HepG2 (cell line): ENCODE measurements around the gene MAP3K3. TPM values are rescaled to one million over a fixed set of nuclear protein-coding genes. Genes with fewer than 3 reads are reported as not detected.

Experiments
- ATAC-seq: fragments of 200-7000 bp; cut with Tn5 transposase; 3 replicates; pipeline ENCODE4 v1.9.1; 2020; ENCODE audit warnings: mild to moderate bottlenecking, moderate library complexity
- Bru-seq: library from RNA; stranded (reverse); fragments of 400-500 nt; gene quantifications from one replicate; lab custom pipeline; 2021; lab: Mats Ljungman, UMichigan
- BruChase-seq, 2 experiments: library from RNA; stranded (reverse); fragments of 400-500 nt; gene quantifications; one replicate each; lab custom pipeline; 2021; lab: Mats Ljungman, UMichigan
- BruUV-seq: library from RNA; stranded (reverse); fragments of 400-500 nt; replicated peaks from 2 replicates; lab custom pipeline; 2021; lab: Mats Ljungman, UMichigan
- CTCF ChIA-PET: fragments of 300-600 bp; formaldehyde crosslinking; extraction: SDS; loops from one replicate; lab custom pipeline; 2021; ENCODE audit warnings: low total read pairs, inconsistent platforms, low intra/inter-chr PET ratio; lab: Yijun Ruan, JAX
- POLR2A ChIA-PET: fragments of 350-600 bp; sonication (Branson Sonifier 250); formaldehyde crosslinking; loops from one replicate; lab custom pipeline; 2020; ENCODE audit warnings: antibody characterized with exemption, inconsistent platforms; lab: Yijun Ruan, JAX
- DNase-seq: peaks from one replicate; pipeline ENCODE4 v3.0.0-alpha.2; 2015; ENCODE audit warnings: low spot score
- FAIRE-seq: peaks from 3 replicates; lab custom pipeline; 2011; peaks lifted over from hg19 to GRCh38; lab: Jason Lieb, UNC
- H2AFZ ChIP-seq: one replicate; pipeline ENCODE4 v1.6.1; 2011; ENCODE audit warnings: low read length, inconsistent platforms
- H3K27ac ChIP-seq: fragments of 300-600 bp; 3 replicates; pipeline ENCODE4 v1.8.0; 2011; ENCODE audit warnings: mixed run types, mild to moderate bottlenecking, mixed read lengths, low read length, inconsistent platforms; ENCODE audit not compliant: insufficient read depth; ENCODE audit errors: extremely low read length
- H3K27me3 ChIP-seq, 2 experiments: fragments of 200-600 bp in 1 of 2; 2 replicates in 1 of 2; 3 replicates in 1 of 2; pipeline versions ENCODE4 v1.6.0 to v1.8.0; 2011; ENCODE audit warnings: low read length in 2 of 2, mild to moderate bottlenecking in 2 of 2, moderate library complexity in 2 of 2, inconsistent platforms in 1 of 2; ENCODE audit not compliant: insufficient read depth in 2 of 2, control insufficient read depth in 1 of 2
- H3K36me3 ChIP-seq, 2 experiments: fragments of 200-600 bp in 1 of 2; replicated peaks in 1 of 2; 2 replicates in 1 of 2; 3 replicates in 1 of 2; pipeline versions ENCODE4 v1.5.1 to v1.8.0; 2011; ENCODE audit warnings: low read length in 2 of 2, inconsistent platforms in 1 of 2; ENCODE audit not compliant: insufficient read depth in 2 of 2, control insufficient read depth in 1 of 2
- H3K4me1 ChIP-seq: 2 replicates; pipeline ENCODE4 v1.5.1; 2012; ENCODE audit warnings: low read length, inconsistent platforms; ENCODE audit not compliant: insufficient read depth
- H3K4me2 ChIP-seq: 2 replicates; pipeline ENCODE4 v1.6.0; 2011; ENCODE audit warnings: low read depth, low read length, inconsistent platforms
- H3K4me3 ChIP-seq, 3 experiments: fragments of 200-600 bp in 1 of 3; sonication (generic), shearing (Covaris generic) in 1 of 3; replicated peaks in 1 of 3; 2 replicates each; pipeline ENCODE4 v1.5.1; 2011 to 2016; ENCODE audit warnings: low read length in 3 of 3, inconsistent platforms in 2 of 3, low read depth in 2 of 3, mild to moderate bottlenecking in 2 of 3, control low read depth in 1 of 3, mixed read lengths in 1 of 3; ENCODE audit not compliant: insufficient read depth in 1 of 3
- H3K79me2 ChIP-seq: one replicate; pipeline ENCODE4 v1.6.1; 2011; ENCODE audit warnings: low read length, inconsistent platforms; ENCODE audit not compliant: insufficient read depth
- H3K9ac ChIP-seq: 2 replicates; pipeline ENCODE4 v1.6.0; 2011; ENCODE audit warnings: mild to moderate bottlenecking, low read depth, low read length, inconsistent platforms; ENCODE audit not compliant: insufficient read depth
- H3K9me3 ChIP-seq: 2 replicates; pipeline ENCODE4 v1.5.1; 2012; ENCODE audit warnings: mild to moderate bottlenecking, low read length
- H4K20me1 ChIP-seq: 2 replicates; pipeline ENCODE4 v1.6.0; 2011; ENCODE audit warnings: inconsistent platforms, mild to moderate bottlenecking, low read length, moderate library complexity; ENCODE audit not compliant: insufficient read depth
- DNMT3B ChIP-seq: conservative IDR thresholded peaks from 2 replicates; pipeline ENCODE4 v1.6.1; 2016; ENCODE audit warnings: missing biosample characterization, control low read depth
- HDAC2 ChIP-seq: sonication (generic); formaldehyde crosslinking; IDR thresholded peaks from 2 replicates; pipeline ENCODE4 v1.4.0; 2020; ENCODE audit warnings: missing genetic modification reagents
- HOXD1 ChIP-seq: sonication (generic); formaldehyde crosslinking; IDR thresholded peaks from 2 replicates; pipeline ENCODE4 v1.5.0; 2020; ENCODE audit warnings: missing genetic modification reagents
- MTF2 ChIP-seq: sonication (generic); formaldehyde crosslinking; IDR thresholded peaks from 2 replicates; pipeline ENCODE4 v1.5.0; 2020; ENCODE audit warnings: missing genetic modification reagents, borderline replicate concordance
- MYC ChIP-seq: sonication (generic); formaldehyde crosslinking; IDR thresholded peaks from 2 replicates; pipeline ENCODE4 v1.9.0; 2021; ENCODE audit warnings: missing genetic modification reagents, borderline replicate concordance
- NCOA5 ChIP-seq: sonication (generic); formaldehyde crosslinking; IDR thresholded peaks from 2 replicates; pipeline ENCODE4 v1.4.0; 2020; ENCODE audit warnings: missing genetic modification reagents
- NFIB ChIP-seq: sonication (generic); formaldehyde crosslinking; IDR thresholded peaks from 2 replicates; pipeline ENCODE4 v1.9.0; 2021; ENCODE audit warnings: missing genetic modification reagents, mild to moderate bottlenecking, borderline replicate concordance
- PAXIP1 ChIP-seq: sonication (generic); formaldehyde crosslinking; conservative IDR thresholded peaks from 2 replicates; pipeline ENCODE4 v1.4.0; 2020; ENCODE audit warnings: mild to moderate bottlenecking, missing genetic modification reagents, moderate library complexity
- PHF8 ChIP-seq: sonication (generic); formaldehyde crosslinking; IDR thresholded peaks from 2 replicates; pipeline ENCODE4 v1.5.0; 2020; ENCODE audit warnings: missing genetic modification reagents
- SPEN ChIP-seq: sonication (generic); formaldehyde crosslinking; IDR thresholded peaks from 2 replicates; pipeline ENCODE4 v1.5.1; 2020; ENCODE audit warnings: low read depth, mild to moderate bottlenecking, missing genetic modification reagents
- WGBS: methylation state at CpG from one replicate; pipeline ENCODE4 v1.1.6; 2017; ENCODE audit warnings: low lambda C conversion rate; 5-methylcytosine and 5-hydroxymethylcytosine counted together
- in situ Hi-C: cut with HindIII; loops from 2 replicates; pipeline ENCODE4 v1.10.0; 2017; ENCODE audit warnings: low pct_unique_long_range_greater_than_20kb; ENCODE audit not compliant: extremely low pct_ligation_motif_present
- intact Hi-C: fragments of 100-400 bp; cut with micrococcal nuclease; formaldehyde crosslinking; loops from one replicate; pipeline ENCODE4 v1.10.0; 2022; ENCODE audit not compliant: unreplicated experiment
- long read RNA-seq, 2 experiments: library from RNA in 1 of 2; library from polyadenylated mRNA in 1 of 2; stranded (forward) in 1 of 2; unstranded in 1 of 2; transcript quantifications; one replicate each; pipeline ENCODE4 v2.0.0, GENCODE V29; 2019 to 2022
- polyA minus RNA-seq, 3 experiments: library from RNA; depleted of rRNA, polyadenylated mRNA; stranded (reverse); fragments of >200 nt; gene quantifications; 2 replicates each; pipeline ENCODE4 v1.2.3, GENCODE V29; 2011; ENCODE audit warnings: low replicate concordance in 1 of 3
- polyA plus RNA-seq, 8 experiments: library from polyadenylated mRNA; depleted of rRNA in 3 of 8; stranded (reverse) in 7 of 8; unstranded in 1 of 8; fragments of >200 nt; fragmentation: Illumina TruSeq in 4 of 8; extraction: Trizol in 4 of 8; gene quantifications; 2 replicates each; pipeline versions ENCODE4 v1.2.1 to v1.2.3, GENCODE V29; 2011 to 2016; ENCODE audit warnings: low read depth in 4 of 8, missing spikeins in 1 of 8, mixed read lengths in 1 of 8; ENCODE audit not compliant: insufficient read depth in 1 of 8
- total RNA-seq, 5 experiments: library from RNA; depleted of rRNA; stranded (reverse); fragments of >200 nt; fragmentation: Illumina TruSeq; extraction: Trizol; gene quantifications; 2 replicates each; pipeline ENCODE4 v1.2.3, GENCODE V29; 2016; ENCODE audit warnings: low read depth in 1 of 5
- TF ChIP-seq, protein P1 (sequence below): sonication (generic); formaldehyde crosslinking; IDR thresholded peaks from 2 replicates; pipeline ENCODE4 v1.5.0; 2020; ENCODE audit warnings: missing genetic modification reagents

MAP3K3 gene
- 15.9 and 21.8 TPM in 2 replicates for total RNA-seq (2016; rRNA removed; fragmentation: Illumina TruSeq; extraction: Trizol)
- total RNA-seq (2016; cell fraction: cytosol; rRNA removed; fragmentation: Illumina TruSeq; extraction: Trizol; ENCODE audit: low read depth) = 5.8 and 7.6 TPM in 2 replicates
- 13.8 and 21.1 TPM in 2 replicates for total RNA-seq (2016; cell fraction: insoluble cytoplasmic fraction; rRNA removed; fragmentation: Illumina TruSeq; extraction: Trizol)
- total RNA-seq (2016; cell fraction: membrane; rRNA removed; fragmentation: Illumina TruSeq; extraction: Trizol) = 20.5 TPM in 2 replicates
- total RNA-seq (2016; cell fraction: nucleus; rRNA removed; fragmentation: Illumina TruSeq; extraction: Trizol) = 20.6 and 23.3 TPM in 2 replicates
- polyA plus RNA-seq (2011; rRNA removed) = 17.7 and 21.7 TPM in 2 replicates
- polyA plus RNA-seq (2011; cell fraction: cytosol; rRNA removed) = 15.0 and 15.2 TPM in 2 replicates
- polyA plus RNA-seq (2011; cell fraction: nucleus; rRNA removed) = 38.1 and 41.6 TPM in 2 replicates
- polyA plus RNA-seq (2012) = 18.1 and 21.8 TPM in 2 replicates
- 3.4 and 4.0 TPM in 2 replicates for polyA plus RNA-seq (2016; cell fraction: cytosol; fragmentation: Illumina TruSeq; extraction: Trizol; ENCODE audit: low read depth)
- 9.6 and 14.2 TPM in 2 replicates for polyA plus RNA-seq (2016; cell fraction: insoluble cytoplasmic fraction; fragmentation: Illumina TruSeq; extraction: Trizol; ENCODE audit: low read depth)
- polyA plus RNA-seq (2016; cell fraction: membrane; fragmentation: Illumina TruSeq; extraction: Trizol; ENCODE audit: low read depth) = 12.0 and 12.9 TPM in 2 replicates
- polyA plus RNA-seq (2016; cell fraction: nucleus; fragmentation: Illumina TruSeq; extraction: Trizol; ENCODE audit: insufficient read depth, low read depth) = 39.2 and 42.5 TPM in 2 replicates
- 26.0 and 28.8 TPM in 2 replicates for polyA minus RNA-seq (2011; rRNA and poly(A)+ RNA removed; ENCODE audit: low replicate concordance)
- 9.8 and 12.7 TPM in 2 replicates for polyA minus RNA-seq (2011; cell fraction: cytosol; rRNA and poly(A)+ RNA removed)
- polyA minus RNA-seq (2011; cell fraction: nucleus; rRNA and poly(A)+ RNA removed) = 39.9 and 44.1 TPM in 2 replicates
- Bru-seq, nascent RNA = percentile 67 among the genes with signal in this experiment
- BruChase-seq, experiment 1, labeled RNA remaining after a 6-hour chase = percentile 71 among the genes with signal in this experiment
- BruChase-seq, experiment 2, labeled RNA remaining after a 2-hour chase = percentile 65 among the genes with signal in this experiment
- long read RNA-seq, experiment 1, partial matches to known transcripts = 4 of 9 reads
- long read RNA-seq, experiment 1, other reads (novel, unspliced or antisense) = 5 of 9 reads
- long read RNA-seq, experiment 2, full-length matches to known transcripts = 8 of 41 reads
- long read RNA-seq, experiment 2, partial matches to known transcripts = 25 of 41 reads
- long read RNA-seq, experiment 2, other reads (novel, unspliced or antisense) = 8 of 41 reads

- Histone ChIP-seq H3K27ac (peak within 1 kb of the TSS; percentile 42), H3K27me3 (peaks cover 0 to 4% of the 10 kb centered on the region in 2 experiments; a peak in 1 of 5 replicates), H3K9me3 (no peaks in the 10 kb centered on the region), H4K20me1 (peaks cover 7% of the 10 kb centered on the region; the same call in 1 of the 2 replicates), H3K36me3 (no peaks in the 10 kb centered on the region), H2AFZ (peak within 1 kb of the TSS; percentile 1), H3K9ac (peak within 1 kb of the TSS; percentile 77), H3K4me1 (peaks cover 43% of the 10 kb centered on the region), H3K79me2 (peaks cover 35% of the 10 kb centered on the region), H3K4me2 (peak within 1 kb of the TSS; percentile 86), H3K4me3 (peak within 1 kb of the TSS; percentile 80 to 97 (median 85))
- WGBS = 2% methylated on average over 34 of the region's 75 CpGs
- POLR2A ChIA-PET = interaction anchor here (0.6 to 2.4 kb wide), 30 partner anchors 10 to 523 kb away, joined by 3 to 47 read pairs (median 6); partner anchors contain the start of genes CCDC47, DCAF7, DDX42 and LIMD2
- no TSS peak for BruUV-seq
- CTCF ChIA-PET = no interaction called here
- DNase-seq (peak; percentile 100), ATAC-seq (peak; percentile 95), FAIRE-seq (peak; percentile 87)
- in situ Hi-C loops (no loop called here), intact Hi-C loops (loop anchor here (1.0 to 5.0 kb wide), 3 partner anchors 43 to 72 kb away; partner anchors contain the start of gene DCAF7)
- TF ChIP-seq HDAC2 (CRISPR knock-in tag) = peak; percentile 74
- no peak for TF ChIP-seq MTF2 (CRISPR knock-in tag)
- TF ChIP-seq DNMT3B = no peak
- TF ChIP-seq NCOA5 (CRISPR knock-in tag) = no peak
- TF ChIP-seq HOXD1 (CRISPR knock-in tag) = peak; percentile 79; the same call in 1 of the 2 replicates
- peak; percentile 54 for TF ChIP-seq MYC (CRISPR knock-in tag)
- TF ChIP-seq SPEN = peak; percentile 56; the same call in 1 of the 2 replicates
- peak; percentile 72 for TF ChIP-seq PAXIP1 (CRISPR knock-in tag)
- TF ChIP-seq, protein P1, sequence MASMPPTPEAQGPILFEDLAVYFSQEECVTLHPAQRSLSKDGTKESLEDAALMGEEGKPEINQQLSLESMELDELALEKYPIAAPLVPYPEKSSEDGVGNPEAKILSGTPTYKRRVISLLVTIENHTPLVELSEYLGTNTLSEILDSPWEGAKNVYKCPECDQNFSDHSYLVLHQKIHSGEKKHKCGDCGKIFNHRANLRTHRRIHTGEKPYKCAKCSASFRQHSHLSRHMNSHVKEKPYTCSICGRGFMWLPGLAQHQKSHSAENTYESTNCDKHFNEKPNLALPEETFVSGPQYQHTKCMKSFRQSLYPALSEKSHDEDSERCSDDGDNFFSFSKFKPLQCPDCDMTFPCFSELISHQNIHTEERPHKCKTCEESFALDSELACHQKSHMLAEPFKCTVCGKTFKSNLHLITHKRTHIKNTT (CRISPR knock-in tag) = no peak
- TF ChIP-seq NFIB = no peak
- peak; percentile 97 for TF ChIP-seq PHF8 (CRISPR knock-in tag)
Observed at GRCh38 chr17:63621684-63622573, at the start of gene MAP3K3. TSS of gene MAP3K3 (plus strand) at chr17:63622417. CDS start at chr17:63622760, 343 bp downstream.
